ENCODE data around the gene RAPGEF2. TPM values are rescaled to one million over a fixed set of nuclear protein-coding genes. Genes with fewer than 3 reads are reported as not detected.

RAPGEF2 gene
- total and polyA plus RNA-seq, 10 donors, result 4.4 to 115 (median 91.0) TPM

GRCh38 chr4:159284733-159285132 lies 181.9 kb downstream of the RAPGEF2 start:
- H3K36me3 ChIP-seq, result peaks cover 0 to 2% (median 0%) of the 10 kb centered on the region in 6 donors
- H3K4me1 ChIP-seq, result peaks cover 0 to 38% (median 6%) of the 10 kb centered on the region in 6 donors
- TF ChIP-seq POLR2A (IDR thresholded peaks at IDR 0.05), result no peak
- TF ChIP-seq POLR2AphosphoS5 (IDR thresholded peaks at IDR 0.05), result no peak
- no peak for TF ChIP-seq CTCF (IDR thresholded peaks at IDR 0.05 in 8 of 11, conservative IDR thresholded peaks at IDR 0.05 in 3 of 11)
- DNase-seq, result no peak
- H3K27me3 ChIP-seq (replicated peaks in 1 of 7), result no peaks in the 10 kb centered on the region
- intact Hi-C loops (cut with DNase I; ENCODE audit: low total_unique reads), result no loop called here
- H3K4me3 ChIP-seq, result no peak overlapping the region
- WGBS, 5 donors, result 82 to 98% (median 89%) methylated on average over 6 of the region's 6 CpGs
- H3K27ac ChIP-seq, result no peak overlapping the region
- H3K9me3 ChIP-seq, result no peaks in the 10 kb centered on the region

GRCh38 chr4:159287767-159288166 lies 184.9 kb downstream of the RAPGEF2 start:
- Histone ChIP-seq H3K36me3 (no peaks in the 10 kb centered on the region), H3K27me3 (replicated peaks in 1 of 7) (no peaks in the 10 kb centered on the region), H3K4me1 (peaks cover 0 to 33% (median 3%) of the 10 kb centered on the region in 6 donors), H3K4me3 (no peak overlapping the region), H3K27ac (no peak overlapping the region), H3K9me3 (no peaks in the 10 kb centered on the region)
- DNase-seq, result no peak
- intact Hi-C loops (cut with DNase I; ENCODE audit: low total_unique reads), result no loop called here
- no peak for TF ChIP-seq CTCF (IDR thresholded peaks at IDR 0.05 in 8 of 11, conservative IDR thresholded peaks at IDR 0.05 in 3 of 11)
- TF ChIP-seq POLR2AphosphoS5 (IDR thresholded peaks at IDR 0.05), result no peak
- TF ChIP-seq POLR2A (IDR thresholded peaks at IDR 0.05), result no peak
- WGBS, 5 donors, result 93 to 100% (median 96%) methylated on average over 1 of the region's 1 CpG

- intact Hi-C loops (cut with DNase I; ENCODE audit: low total_unique reads), result no loop called here
Observed at GRCh38 chr4:159289682-159290081, 186.8 kb downstream of the RAPGEF2 start.

More at GRCh38 chr4:159289682-159290081, 186.8 kb downstream of the RAPGEF2 start:
- Histone ChIP-seq H3K36me3 (no peaks in the 10 kb centered on the region), H3K9me3 (no peaks in the 10 kb centered on the region), H3K4me1 (peaks cover 0 to 21% (median 0%) of the 10 kb centered on the region in 6 donors), H3K27me3 (replicated peaks in 1 of 7) (no peaks in the 10 kb centered on the region), H3K27ac (peak overlapping the region in 2 of 8 donors; percentile 3 to 7), H3K4me3 (no peak overlapping the region)
- 84 to 93% (median 91%) methylated on average over 3 of the region's 3 CpGs for WGBS, 5 donors
- TF ChIP-seq POLR2A (IDR thresholded peaks at IDR 0.05), result no peak
- no peak for TF ChIP-seq CTCF (IDR thresholded peaks at IDR 0.05 in 8 of 11, conservative IDR thresholded peaks at IDR 0.05 in 3 of 11)
- no peak for TF ChIP-seq POLR2AphosphoS5 (IDR thresholded peaks at IDR 0.05)
- no peak for DNase-seq

Data from spleen (tissue), 11 donors.